HG02642 (cell line): ENCODE measurements around the gene DPEP1.
A peak's percentile ranks its signal among the peaks of the same experiment; 100 is the strongest.
"Not testable (repeated sequence)": the region's sequence is repeated elsewhere in the genome, so short reads cannot be mapped to it uniquely, and the experiment has no call there.

Experiments used
- ATAC-seq: cut with Tn5 transposase; IDR thresholded peaks from one replicate; pipeline ENCODE4 v1.9.1; 2021; ENCODE audit warnings: mild to moderate bottlenecking; ENCODE audit not compliant: unreplicated experiment, poor library complexity

Gene DPEP1

GRCh38 chr16:89670496-89671431, 57.3 kb downstream of the DPEP1 start:
- ATAC-seq, result no peak

GRCh38 chr16:89671565-89671964, 58.1 kb downstream of the DPEP1 start:
- ATAC-seq, result not testable (repeated sequence)

GRCh38 chr16:89672177-89672941, 58.9 kb downstream of the DPEP1 start:
- no peak for ATAC-seq

GRCh38 chr16:89678258-89678657, 64.8 kb downstream of the DPEP1 start:
- no peak for ATAC-seq

GRCh38 chr16:89685916-89686315, 72.5 kb downstream of the DPEP1 start:
- no peak for ATAC-seq

- ATAC-seq, result peak; percentile 90
Observed at GRCh38 chr16:89686520-89687091, 73.2 kb downstream of the DPEP1 start, which contains the start of gene CDK10. TSS of gene CDK10 (plus strand) at chr16:89686689. CDS start at chr16:89686711, 22 bp downstream.

- ATAC-seq, result peak; percentile 42
Observed at GRCh38 chr16:89687092-89687940, 73.9 kb downstream of the DPEP1 start.
